HG03139 (cell line): ENCODE data around the gene RAB40B.

Experiments used
- ATAC-seq: cut with Tn5 transposase; IDR thresholded peaks from one replicate; pipeline ENCODE4 v1.9.1; 2021; ENCODE audit not compliant: unreplicated experiment

RAB40B gene

DNA sequence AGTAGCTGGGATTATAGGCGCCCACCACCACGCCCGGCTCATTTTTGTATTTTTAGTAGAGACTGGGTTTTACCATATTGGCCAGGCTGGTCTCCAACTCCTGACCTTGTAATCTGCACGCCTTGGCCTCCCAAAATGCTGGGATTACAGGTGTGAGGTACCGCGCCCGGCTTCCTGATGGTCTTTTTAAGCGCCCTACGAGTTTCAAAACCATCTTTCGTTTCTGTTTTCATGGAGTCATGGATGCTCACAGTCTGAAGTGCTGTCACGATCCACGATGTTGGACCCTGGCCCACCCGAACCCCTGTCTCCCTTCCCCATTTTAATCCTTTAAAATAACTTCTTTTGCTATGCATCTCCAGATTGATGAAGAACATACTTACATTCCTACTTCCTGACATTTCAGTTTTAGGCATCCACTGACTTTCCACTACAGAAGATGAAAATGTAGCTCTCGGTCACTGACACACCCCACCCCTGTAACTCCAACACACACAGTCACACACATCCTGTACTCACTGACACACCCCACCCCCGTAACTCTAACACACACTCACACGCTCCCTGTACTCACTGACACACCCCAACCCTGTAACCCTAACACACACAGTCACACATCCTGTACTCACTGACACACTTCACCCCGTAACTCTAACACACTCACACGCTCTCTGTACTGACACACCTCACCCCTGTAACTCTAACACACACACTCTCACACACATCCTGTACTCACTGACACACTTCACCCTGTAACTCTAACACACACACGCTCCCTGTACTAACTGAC lies 27.6 kb downstream of the RAB40B start:
- ATAC-seq, result no peak

DNA sequence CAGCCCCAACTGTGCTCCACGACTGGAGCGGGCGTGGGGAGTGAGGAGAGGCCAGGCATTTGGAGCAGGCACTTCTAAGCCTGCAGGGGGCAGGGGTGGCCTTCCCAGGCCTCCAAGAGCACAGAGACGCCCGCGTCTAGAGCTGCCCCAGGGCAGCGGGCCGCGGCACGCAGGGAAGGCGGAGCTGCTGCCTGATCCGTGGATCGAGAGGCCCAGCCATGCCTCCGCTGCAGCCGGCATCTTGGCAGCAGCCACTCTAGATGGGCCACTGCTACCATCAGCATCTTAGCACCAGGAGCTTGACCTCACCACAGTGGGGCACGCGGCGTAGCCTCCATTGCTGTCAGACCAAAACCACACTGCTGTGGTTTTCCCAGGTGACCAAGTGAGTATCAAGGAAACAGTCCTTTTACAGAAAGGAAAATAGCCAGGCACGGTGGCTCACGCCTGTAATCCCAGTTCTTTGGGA lies 29.8 kb downstream of the RAB40B start:
- ATAC-seq, result no peak

DNA sequence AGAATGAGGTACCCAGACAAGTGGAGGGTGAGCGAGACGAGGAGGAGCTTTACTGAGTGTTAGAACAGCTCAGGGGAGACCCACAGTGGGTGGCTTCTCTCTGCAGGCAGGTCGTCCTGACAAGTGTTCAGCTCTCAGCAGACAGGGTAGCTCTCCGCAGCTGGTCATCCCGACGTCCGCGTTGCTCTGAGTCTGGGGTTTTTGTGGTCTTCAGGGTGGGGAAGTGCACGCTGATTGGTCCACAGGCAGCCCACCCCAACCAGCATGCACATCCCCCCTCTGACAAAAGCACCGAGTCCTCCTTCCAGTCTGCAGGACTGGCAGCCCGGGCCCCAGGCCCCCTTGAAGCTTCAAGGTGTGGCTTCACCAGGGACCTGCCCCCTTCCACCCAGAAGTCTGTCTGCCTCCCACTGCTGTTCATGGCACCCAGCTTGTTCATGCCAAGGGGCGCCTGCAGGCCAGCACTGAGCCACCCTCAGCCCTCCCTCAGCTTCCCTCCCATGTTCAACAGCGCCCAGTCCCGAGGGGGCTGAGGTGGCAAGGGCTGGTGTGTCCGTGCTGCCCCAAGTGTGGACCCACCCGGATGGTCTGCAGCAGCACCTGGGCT lies 30.4 kb downstream of the RAB40B start:
- no peak for ATAC-seq

DNA sequence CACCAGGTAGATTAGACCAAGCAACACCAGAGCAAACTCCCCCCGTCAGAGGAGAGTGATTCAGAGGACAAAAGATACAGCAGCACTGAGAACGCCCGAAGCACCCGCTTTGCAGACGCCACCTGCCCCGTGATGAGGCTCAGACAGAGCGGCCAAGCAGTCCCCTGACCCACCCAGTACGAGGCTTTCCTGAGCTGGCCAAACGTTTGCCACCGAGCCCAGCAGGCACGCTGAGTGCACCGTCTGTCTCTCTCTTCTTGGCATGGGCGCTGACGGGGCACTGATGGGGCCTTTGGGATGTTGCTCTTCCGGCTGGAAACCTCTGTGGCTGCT lies 30.9 kb downstream of the RAB40B start:
- ATAC-seq, result no peak

DNA sequence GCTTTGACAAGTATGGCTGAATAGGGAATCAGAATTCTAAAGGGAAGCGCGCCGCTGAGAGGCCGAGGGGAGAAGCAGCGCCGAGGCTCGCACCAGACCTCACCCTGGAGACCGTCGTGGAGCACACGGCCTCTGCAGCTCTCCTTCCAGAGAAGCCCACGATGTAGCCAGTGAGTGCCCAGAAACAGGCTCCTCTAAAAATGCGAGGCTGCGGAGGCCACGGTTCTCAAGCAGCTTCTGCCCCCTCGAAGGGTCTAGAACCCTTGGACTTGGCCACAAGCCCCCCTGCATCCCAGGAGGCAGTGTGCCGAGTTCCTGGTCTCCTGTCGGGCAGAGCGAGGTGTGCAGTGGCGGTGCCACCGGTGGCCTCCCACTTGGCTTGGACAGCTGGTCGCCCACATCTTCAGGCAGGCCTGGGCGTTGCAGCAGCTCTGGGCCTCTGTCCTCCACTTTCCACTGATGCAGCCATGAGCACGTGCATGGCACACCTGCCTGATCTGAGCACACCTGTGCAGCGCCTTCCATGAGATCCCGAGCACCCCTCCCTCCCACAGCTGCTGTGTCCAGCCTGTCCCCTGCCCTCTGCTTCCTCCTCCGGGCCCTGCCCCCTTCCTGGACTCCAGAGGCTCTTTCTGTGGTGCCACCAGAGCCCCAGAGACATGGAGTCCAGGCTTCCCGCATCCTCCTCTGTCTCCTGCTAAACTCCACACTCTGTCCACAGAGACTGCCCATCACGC lies 31.4 kb downstream of the RAB40B start:
- ATAC-seq, result no peak

DNA sequence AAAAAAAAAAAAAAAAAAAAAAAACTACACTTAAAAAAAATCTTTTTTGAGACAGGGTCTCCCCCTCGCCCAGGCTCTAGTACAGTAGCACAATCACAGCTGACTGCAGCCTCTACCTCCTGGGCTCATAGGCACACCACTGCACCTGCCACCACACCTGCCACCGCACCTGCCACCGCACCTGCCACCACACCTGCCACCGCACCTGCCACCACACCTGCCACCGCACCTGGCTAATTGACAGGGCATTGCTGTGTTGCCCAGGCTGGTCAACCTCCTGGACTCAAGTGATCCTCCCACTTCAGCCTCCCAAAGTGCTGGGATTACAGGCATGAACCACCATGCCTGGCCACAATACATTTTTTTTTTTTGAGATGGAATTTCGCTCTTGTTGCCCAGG lies 32.6 kb downstream of the RAB40B start:
- ATAC-seq, result no peak

DNA sequence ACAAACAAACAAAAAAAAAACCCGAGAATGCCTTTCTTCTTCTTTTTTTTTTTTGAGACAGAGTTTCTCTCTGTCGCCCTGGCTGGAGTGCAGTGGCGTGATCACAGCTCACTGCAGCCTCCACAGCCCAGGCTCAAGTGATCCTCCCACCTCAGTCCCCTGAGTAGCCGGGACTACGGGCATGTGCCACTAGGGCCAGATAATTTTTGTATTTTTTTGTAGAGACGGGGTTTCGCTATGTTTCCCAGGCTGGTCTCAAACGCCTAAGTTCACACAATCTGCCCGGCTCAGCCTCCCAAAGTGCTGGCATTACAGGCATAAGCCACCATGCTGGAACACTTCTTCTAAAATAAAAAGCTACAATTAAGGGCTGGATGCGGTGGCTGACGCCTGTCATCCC lies 33.3 kb downstream of the RAB40B start:
- ATAC-seq, result no peak

DNA sequence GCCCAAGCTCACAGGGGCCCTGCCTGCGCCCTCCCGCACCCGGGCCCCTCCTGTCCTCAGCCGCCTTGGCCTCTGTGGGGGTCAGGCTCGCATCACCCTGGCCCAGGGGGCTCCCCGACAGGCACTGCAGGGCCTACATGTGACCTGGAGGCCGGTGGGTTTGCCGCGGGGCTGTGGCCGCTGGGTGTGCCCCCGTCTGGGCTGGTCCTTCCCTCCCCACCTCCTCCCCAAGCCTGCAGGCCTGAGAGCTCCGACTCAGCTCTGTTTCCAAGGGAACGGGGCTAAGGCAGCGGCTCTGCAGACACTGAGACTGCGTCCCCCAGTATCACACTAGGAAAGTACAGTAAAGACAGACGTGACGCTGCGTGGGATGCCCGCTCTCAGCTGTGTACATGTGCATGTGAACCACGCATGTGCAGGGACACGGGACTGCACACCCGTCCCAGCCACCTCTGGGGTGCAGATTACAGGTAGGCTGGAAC lies 33.8 kb downstream of the RAB40B start:
- no peak for ATAC-seq

DNA sequence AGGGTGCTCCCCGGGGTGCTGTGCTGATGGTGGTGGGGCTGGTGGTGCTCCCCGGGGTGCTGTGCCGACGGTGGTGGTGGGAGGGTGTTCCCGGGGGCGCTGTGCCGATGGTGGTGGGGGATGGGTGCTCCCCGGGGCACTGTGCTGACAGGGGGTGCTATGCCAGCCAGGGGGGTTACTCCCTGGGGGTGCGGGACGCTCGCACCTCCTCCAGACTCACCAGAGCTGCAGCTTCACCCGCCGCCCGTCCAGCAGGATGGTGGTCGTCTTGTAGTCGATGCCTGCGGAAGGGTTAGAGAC lies 34.3 kb downstream of the RAB40B start:
- no peak for ATAC-seq

DNA sequence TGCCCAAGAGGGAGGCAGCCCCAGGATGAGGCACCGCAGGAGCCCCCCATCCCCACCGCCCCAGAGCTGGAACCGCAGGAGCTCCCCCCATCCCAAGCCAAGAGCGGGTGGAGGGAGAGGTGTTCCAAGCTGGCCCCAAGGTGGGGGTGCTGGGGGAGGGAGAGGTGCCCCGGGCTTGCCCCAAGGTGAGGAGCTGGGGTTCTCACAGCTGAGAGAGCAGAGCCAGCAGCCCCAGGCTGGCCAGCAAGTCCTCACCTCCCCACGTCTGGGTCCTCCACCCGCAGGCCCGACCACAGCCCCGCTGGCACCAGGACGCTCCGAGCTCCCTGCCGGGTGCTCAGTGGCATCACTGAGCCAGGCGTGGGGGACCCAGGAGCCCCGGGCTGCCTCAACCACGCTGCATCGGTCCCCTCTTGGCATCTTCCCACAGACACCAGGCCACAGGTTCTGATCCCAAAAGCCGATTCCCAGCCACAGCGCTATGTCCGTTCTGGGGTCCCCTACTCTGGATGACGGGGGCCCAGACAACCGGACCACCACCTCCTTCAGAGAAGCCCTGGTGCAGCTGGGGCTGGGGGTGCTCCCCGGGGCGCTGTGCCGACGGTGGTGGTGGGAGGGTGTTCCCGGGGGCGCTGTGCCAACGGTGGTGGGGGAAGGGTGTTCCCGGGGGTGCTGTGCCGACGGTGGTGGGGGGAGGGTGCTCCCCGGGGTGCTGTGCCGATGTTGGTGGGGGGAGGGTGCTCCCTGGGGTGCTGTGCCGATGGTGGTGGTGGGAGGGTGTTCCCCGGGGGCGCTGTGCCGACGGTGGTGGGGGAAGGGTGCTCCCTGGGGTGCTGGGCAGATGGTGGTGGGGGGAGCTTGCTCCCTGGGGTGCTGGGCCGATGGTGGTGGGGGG lies 34.9 kb downstream of the RAB40B start:
- ATAC-seq, result no peak

DNA sequence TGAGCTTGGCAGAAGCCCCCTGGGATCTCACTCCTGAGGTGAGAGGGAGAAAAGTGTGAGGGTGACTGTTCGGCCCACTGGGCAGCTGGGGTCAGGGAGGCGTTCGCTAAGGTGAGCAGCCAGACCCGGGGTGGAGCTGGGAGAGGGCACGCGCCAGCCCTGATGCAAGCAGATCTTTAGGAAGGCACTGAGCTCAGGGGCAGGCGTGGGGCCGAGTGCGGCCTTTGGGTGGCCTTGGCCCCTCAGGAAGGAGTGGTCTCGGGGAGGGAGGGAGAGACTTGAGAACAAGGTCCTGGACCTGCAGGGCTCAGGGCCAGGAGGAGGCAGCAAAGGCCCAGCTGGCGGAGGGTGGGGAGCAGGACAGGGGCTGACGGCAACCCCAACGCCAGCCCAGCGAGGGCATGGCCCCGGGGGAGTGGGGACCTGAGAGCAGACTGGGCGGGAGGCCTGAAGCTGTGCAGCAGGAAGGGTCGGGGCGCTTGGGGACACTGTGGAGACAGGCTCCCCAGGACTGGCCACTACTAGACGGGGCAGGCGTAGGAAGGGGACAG lies 35.7 kb downstream of the RAB40B start:
- no peak for ATAC-seq

DNA sequence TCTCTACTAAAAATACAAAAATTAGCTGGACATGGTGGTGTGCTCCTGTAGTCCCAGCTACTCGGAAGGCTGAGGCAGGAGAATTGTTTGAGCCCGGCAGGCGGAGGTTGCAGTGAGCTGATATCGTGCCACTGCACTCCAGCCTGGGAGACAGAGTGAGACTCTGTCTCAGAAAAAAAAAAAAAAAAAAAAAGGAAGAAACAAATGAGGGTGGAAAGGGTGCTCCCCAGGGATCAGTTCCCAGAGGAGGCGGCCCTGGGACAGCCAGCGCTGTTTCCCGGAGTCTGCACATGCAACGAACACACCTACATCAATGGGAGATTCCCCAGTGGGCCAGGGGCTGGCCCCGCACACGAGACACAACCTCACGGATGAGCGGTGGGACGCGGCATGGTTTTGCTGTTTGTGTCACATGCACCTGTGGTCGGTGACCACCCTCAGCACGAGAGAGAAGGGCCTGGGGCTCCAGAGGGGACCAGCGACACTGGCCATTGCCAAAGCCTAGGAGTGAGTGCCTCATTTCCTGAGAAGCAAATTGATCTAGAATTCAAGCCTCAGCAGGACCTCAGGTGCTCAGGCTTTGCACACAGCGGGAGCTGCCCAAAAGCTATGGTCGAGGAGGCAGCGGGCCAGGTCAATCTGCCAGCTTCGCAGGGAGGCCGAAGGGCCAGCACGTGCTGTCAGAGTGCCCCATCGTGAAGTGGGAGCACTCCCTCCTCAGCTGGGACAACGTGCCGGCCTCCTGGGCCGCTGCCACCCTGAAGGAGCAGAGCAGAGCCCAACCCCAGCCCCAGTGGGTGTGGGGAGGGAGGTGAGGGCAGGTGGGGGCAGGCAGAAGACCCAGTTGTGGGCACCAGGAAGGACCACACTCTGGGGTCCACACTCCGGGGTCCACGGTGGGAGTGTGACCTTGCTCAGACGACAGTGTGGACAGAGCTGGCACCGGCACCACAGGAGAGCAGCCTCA lies 36.5 kb downstream of the RAB40B start:
- ATAC-seq, result no peak

DNA sequence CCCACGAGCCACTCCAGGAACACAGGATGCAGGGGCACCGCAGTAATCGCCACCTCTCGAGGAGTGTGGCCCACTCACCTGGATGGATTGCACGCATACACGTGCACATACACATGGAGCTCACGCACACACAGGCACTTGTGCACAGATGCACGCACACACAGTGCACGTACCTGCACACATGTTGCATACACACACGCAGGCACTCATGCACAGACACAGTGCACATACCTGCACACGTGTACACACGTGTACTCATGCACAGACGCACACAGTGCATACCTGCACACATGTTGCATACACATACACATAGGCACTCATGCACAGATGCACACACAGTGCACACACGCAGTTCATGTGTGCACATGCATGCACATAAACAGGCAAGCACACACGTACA lies 38.6 kb downstream of the RAB40B start:
- ATAC-seq, result no peak

DNA sequence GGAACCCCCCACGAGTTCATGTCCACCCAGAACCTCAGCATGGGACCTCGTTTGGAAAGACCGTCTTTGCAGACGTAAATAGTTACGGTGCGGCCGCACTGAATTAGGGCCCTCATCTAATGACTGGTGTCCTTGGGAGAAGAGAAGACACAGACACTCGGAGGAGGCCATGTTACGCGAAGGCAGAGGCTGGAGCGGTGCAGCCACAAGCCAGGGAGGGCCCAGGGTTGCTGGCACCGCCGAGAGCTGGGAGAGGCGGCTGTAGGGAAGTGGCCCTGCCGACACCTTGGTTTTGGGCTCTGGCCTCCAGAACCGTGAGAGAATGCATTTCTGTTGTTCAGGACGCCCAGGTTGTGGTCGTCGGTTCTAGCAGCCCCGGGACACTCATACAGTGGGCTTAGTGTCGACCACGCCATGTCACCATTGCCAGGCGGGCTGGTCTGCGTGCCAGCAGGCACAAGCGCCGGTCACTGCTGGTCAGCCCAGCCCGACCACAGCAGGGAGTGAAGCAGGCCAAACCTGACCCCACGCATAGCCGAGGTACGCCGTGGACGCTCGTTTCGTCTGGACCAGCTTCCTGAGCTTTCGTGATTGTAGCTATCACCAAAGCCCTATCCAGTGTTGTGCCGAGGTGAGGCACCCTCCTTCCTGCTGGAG lies 39.6 kb downstream of the RAB40B start:
- no peak for ATAC-seq

DNA sequence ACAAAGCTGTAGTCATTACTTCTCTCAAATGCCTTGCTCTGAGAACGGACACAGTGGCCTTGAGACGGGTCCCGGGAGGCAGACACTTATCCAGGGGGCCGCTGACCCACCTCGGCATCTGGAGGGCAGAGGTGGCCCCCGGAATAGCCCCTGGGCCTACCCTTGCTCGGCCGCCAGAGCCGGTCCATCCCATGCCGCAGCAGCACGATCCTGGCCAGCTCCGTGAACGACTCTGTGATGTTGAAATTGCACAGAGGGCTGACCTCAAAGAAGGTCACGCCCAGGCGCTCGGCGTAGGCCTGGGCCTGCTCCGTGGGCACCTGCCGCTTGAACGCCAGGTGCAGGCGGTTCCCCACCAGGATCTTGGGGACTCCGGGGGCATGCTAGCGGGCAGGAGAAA lies 40.2 kb downstream of the RAB40B start:
- no peak for ATAC-seq

DNA sequence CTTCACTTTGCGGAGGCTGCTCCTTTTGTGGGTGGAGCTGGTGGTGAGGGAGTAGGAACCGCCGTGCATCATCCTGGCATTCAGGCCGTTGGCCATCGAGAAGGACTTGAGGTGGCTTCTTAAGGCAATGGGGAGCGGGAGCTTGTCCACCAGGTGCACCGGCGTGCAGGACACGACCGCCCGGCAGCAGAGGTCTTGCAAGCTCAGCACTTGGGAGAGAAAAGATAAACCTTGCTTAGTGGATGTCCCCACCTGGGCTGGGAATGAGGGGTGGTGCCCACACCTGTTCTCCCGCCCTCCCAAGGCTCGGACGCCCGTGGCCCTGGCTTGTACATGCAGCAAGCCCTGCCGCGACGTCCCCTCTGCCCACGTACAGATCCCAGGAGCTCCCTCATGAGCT lies 40.6 kb downstream of the RAB40B start:
- ATAC-seq, result no peak

DNA sequence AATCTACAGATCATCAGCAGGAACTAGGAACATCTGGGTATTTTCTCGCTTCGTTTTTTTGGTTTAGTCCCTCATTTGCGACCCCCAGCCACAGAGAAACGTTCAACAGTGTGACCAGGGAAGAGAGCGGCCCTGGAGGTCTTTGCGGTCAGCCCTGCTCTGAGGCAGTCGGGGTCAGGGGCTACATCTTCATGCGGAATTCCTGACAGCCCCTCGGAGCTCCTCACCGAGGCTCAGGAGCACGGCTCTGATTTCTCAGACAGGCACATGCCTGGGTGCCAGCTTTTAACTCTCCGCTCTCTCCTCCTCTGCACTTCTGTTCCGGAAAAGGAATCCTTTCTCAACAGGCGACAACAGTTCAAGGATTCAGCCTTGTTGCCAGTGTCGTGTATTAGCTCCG lies 42.2 kb downstream of the RAB40B start:
- ATAC-seq, result no peak

DNA sequence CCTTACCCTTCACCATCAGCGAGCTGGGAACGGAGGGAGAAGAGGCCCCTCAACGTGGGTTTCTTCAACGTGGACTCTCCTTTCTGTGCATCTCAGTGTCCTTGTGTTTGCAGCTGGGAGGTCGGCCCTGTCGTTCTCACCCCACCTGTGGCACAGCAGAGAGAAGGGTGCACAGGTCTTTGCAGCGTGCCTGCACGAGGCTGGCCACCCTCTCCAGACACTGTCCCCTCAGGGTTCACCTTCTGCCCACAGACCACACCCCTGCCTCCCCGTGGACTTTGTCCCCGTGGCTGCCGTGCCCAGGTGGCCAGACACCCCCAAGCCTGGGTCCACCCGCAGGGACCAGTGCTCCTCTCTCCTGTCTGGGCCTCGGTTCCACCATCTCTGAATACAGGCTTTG lies 43.0 kb downstream of the RAB40B start:
- ATAC-seq, result no peak

DNA sequence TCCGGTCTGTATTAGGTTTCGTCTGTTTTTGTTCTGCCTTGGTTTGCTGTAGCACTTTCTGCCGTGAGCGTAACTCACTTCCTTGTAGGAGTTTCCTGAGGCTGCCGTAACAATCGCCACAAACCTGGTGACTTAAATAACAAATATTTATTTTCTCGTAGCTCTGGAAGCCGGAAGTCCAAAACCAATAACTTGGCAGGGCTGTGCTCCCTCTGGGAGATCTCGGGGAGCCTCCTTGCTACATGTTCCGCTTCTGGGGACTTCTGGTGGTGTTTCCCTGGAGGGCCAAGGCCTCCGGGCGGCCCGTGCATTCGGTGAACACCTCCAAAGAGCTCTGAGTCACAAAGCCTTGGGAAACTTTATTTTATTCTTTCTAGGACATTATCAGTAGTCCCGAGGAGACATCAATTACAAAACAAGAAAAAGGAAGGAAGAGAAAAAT lies 43.4 kb downstream of the RAB40B start:
- no peak for ATAC-seq
